ENCODE data around the gene SGPL1.
"Not testable (repeated sequence)": the region's sequence is repeated elsewhere in the genome, so short reads cannot be mapped to it uniquely, and the experiment has no call there.

Gene SGPL1

GRCh38 chr10:70843776-70844489 is 28.2 kb downstream of the SGPL1 start:
- no peak for DNase-seq (ENCODE audit: low spot score)

DNA sequence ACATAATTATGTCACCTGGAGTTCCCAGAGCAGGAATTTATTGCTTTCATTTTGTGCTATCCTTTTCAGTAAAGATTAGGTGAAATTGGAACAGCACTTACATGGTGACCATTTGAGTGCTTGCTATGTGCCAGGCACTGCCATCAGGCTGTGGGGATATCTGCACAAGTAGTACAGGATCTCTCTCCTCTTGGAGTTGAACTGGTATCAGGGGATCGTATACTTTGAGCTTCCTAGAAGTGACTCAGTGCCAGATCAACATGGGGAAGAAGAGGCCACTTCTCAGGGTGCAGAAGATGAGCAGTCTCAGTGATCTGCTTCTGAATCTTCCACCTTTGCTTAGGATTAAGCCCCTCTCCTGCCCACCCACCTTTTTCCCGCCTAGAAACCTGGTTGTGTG is 29.5 kb downstream of the SGPL1 start:
- no peak for DNase-seq (ENCODE audit: low spot score)

- no peak for DNase-seq (ENCODE audit: low spot score)
Observed at GRCh38 chr10:70845816-70846215, 30.1 kb downstream of the SGPL1 start.

DNA sequence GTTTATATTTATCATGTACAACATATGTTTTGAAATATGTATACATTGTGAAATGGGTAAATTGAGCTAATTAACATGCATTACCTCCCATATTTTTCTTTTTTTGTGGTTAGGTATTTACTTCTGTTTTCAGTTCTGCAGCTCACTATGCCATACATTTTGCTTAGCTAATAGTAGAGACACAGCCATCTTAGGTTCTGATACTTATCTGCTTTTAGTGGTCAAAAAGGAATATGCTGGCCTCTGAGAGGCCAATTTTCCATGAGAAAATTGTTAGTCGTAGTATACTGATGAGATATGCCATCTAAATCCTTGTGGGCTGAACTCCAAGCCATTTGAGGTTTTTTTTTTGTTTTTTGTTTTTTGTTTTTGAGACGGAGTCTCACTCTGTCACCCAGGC is 31.0 kb downstream of the SGPL1 start:
- no peak for DNase-seq (ENCODE audit: low spot score)

DNA sequence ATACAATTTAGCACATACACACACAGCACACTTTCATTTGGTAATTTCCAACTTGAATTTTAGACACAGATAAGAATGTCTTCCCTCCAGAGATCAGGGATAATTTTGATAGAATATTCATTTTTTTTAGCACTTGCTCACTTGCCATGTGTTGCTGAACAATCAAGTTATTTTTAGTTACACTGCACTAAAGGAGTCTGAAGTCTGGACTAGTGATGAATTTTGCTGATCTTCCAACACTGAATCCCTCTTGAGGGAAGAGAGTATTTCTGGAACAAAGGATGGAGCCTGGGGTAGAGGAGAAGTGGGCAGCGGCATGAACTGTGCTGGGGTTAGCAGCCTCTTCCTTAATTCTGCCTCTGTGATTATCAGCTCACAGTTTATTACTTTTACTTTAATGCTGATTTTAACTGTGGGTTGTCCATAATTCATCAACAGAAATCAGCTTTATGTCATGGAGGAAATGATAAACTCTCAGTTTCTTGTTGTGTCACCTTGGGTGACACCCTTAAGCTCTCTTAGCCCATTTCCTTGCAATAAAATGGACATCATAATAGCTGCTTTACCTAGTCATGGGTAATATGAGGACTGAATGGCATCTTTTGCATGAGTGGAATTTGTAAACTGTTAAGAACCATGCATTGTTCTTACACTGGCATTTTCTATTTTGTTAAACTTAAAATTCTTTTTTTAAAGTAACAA is 32.1 kb downstream of the SGPL1 start:
- DNase-seq (ENCODE audit: low spot score), result no peak

DNA sequence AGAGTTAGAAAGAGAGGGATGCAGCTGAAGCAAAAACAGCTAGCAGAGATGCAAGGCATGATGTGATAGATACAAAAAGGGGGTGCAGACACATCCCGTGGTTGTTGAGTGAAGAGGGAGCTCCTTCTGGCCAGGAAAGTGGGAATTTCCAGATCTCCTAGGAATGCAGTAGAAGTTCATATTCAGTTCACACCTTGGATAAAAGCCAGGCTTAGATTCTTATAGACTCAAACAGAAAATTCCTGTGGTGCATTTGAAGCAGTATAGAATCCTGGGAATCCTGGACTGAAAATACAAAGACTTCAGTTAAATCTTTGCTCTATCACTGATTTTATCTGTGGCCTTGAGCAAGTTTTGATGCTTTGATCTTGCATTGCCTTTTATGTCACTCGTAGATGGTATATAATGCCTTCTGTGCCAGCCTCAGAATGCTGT is 33.9 kb downstream of the SGPL1 start:
- peak; percentile 26 for DNase-seq (ENCODE audit: low spot score)

GRCh38 chr10:70850097-70850496 is 34.3 kb downstream of the SGPL1 start:
- no peak for DNase-seq (ENCODE audit: low spot score)

- DNase-seq (ENCODE audit: low spot score), result no peak
Observed at GRCh38 chr10:70851597-70852475, 36.1 kb downstream of the SGPL1 start.

DNA sequence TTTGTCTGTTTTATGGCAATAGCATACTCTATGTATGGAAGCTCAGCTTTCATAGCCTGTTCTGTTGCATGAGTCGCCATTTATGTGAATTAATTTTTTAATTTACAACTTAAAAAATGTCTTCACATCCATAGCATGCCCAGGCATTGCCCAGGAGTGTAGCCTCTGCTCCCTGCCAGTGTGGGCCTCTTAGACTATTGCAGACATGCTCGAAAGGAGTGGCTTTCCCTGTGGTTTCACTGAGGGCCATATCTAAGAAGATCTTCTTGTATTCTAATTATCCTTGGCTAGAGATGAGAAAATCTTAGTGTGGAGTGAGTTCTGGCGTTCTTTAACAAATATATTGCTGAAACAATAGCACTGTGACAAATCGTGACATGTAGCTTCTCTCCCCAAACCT is 37.3 kb downstream of the SGPL1 start:
- DNase-seq (ENCODE audit: low spot score), result no peak

- DNase-seq (ENCODE audit: low spot score), result no peak
Observed at GRCh38 chr10:70853457-70853856, 37.7 kb downstream of the SGPL1 start.

GRCh38 chr10:70856454-70856853 is 40.7 kb downstream of the SGPL1 start:
- no peak for DNase-seq (ENCODE audit: low spot score)

DNA sequence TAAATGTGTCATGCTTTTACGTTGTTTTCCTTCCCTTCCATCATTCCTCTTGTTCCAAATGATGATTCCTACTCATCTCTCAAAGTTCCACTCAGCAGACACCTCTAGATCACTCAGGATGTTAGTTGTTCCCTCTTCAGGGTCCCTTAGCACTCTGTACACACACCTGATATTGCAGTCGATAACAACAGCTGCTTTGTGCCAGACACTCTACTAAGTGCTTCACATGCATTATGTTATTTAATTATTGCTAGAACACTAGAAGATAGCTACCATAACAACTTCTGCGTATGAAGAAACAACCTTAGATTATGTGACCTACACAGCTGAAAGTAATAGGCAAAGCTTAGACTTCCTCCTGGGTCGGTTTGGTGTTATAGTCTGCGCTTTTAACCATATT is 43.0 kb downstream of the SGPL1 start:
- DNase-seq (ENCODE audit: low spot score), result no peak

DNA sequence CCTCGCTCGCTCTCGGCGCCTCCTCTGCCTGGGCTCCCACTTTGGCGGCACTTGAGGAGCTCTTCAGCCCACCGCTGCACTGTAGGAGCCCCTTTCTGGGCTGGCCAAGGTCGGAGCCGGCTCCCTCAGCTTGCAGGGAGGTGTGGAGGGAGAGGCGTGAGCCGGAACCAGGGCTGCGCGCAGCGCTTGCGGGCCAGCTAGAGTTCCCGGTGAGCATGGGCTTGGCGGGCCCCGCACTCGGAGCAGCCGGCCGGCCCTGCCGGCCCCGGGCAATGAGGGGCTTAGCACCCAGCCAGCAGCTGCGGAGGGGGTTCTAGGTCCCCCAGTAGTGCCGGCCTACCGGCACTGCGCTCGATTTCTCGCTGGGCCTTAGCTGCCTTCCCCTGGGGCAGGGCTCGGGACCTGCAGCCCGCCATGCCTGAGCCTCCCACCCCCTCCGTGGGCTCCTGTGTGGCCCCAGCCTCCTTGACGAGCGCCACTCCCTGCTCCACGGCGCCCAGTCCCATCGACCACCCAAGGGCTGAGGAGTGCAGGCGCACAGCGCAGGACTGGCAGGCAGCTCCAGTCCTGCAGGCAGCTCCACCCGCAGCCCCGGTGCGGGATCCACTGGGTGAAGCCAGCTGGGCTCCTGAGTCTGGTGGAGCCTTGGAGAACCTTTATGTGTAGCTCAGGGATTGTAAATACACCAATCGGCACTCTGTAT is 45.9 kb downstream of the SGPL1 start:
- not testable (repeated sequence) for DNase-seq (ENCODE audit: low spot score)

GRCh38 chr10:70863470-70864160 is 47.9 kb downstream of the SGPL1 start:
- DNase-seq (ENCODE audit: low spot score), result no peak

DNA sequence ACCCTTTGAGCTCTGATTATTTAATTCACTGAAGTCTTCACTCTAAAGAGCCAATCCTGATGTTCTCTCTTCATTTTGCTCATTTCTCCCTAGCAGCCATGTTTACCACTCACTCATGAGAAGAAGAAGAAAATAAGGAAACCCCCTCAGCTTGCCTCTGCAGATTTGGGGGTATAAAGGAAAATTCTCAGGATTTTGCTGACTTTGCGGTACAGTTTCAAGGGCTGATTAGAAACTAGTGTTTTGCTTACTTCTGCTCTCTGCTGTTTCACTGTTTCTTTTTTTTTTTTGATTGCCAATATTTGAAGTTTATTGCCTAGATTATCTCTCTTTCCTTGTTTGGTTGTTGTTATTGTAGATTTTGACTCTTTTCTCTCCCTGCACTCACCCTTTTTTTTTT is 49.2 kb downstream of the SGPL1 start:
- DNase-seq (ENCODE audit: low spot score), result no peak

GRCh38 chr10:70866424-70866823 is 50.7 kb downstream of the SGPL1 start:
- no peak for DNase-seq (ENCODE audit: low spot score)

- no peak for DNase-seq (ENCODE audit: low spot score)
Observed at GRCh38 chr10:70872291-70872690, 56.5 kb downstream of the SGPL1 start.

GRCh38 chr10:70874061-70874460 is 58.3 kb downstream of the SGPL1 start:
- no peak for DNase-seq (ENCODE audit: low spot score)

DNA sequence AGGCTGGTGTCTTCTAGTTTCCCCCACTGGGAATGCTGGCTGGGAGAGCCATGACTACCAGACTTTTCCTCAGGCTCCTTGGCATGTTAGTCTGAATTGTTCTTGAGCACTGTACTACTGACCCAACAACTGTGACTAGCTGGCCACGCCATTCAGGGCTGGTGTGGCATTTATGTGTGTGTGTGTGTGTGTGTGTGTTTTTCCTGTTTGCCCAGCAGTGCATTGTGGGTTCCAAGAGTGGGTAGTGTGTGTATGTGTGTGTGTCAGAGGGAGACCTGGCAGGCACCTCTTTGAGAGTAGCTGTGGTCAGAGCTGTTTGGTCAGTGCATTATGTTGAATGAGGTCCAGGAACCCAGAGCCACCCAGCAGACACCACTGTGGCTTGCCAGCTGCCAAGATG is 63.5 kb downstream of the SGPL1 start:
- no peak for DNase-seq (ENCODE audit: low spot score)

DNA sequence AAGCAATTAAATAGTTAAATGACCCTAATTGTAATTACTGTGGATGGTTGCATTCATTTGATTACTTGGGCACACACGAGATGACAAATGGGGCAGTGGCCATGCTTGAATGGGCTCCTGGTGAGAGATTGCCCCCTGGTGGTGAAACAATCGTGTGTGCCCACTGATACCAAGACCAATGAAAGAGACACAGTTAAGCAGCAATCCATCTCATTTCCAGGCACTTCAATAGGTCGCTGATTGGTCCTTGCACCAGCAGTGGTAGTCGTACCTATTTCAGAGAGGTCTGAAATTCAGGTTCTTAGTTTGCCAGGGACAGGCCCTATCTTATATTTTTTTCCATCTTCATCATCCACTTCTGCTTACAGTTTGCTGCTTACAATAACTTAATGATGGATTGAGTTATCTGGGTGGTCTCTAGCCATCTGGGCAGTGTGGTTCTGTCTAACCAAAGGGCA is 64.4 kb downstream of the SGPL1 start:
- peak; percentile 79 for DNase-seq (ENCODE audit: low spot score)

DNA sequence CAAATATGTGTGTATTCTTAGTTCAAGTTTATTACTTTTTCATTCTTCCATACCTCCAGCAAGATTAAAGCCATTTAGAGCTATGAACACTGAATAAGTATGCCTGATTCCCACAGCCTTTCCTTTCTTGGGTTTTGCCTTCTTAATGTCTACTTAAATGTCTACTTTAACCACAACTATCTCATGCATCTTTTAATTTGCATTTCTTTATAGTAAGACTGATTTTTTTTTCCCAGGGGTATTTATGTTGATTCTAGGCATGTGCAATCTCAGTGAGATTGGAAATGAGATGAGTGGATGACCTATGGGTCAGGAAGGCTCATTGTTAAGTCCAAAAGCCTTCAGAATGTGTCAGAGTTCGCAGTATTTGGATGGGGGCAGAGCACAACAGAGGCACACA is 69.0 kb downstream of the SGPL1 start:
- DNase-seq (ENCODE audit: low spot score), result no peak

Measured in LoVo (cell line).